SH-SY5Y (cell line): Measurements from ENCODE around the gene SV2B.

Source experiments
- GATA2 ChIP-seq: IDR thresholded peaks from 2 replicates; pipeline ENCODE4 v1.6.1; 2011; ENCODE audit warnings: mild to moderate bottlenecking, low read depth, low read length
- GATA3 ChIP-seq: IDR thresholded peaks from 2 replicates; pipeline ENCODE4 v1.6.1; 2011; ENCODE audit warnings: low read depth, mild to moderate bottlenecking, low read length, moderate library complexity

GRCh38 chr15:91298101-91298500, 198.0 kb downstream of the SV2B start:
- TF ChIP-seq GATA3, result no peak
- no peak for TF ChIP-seq GATA2
